ENCODE results near the gene HNRNPH3.

Gene HNRNPH3

DNA sequence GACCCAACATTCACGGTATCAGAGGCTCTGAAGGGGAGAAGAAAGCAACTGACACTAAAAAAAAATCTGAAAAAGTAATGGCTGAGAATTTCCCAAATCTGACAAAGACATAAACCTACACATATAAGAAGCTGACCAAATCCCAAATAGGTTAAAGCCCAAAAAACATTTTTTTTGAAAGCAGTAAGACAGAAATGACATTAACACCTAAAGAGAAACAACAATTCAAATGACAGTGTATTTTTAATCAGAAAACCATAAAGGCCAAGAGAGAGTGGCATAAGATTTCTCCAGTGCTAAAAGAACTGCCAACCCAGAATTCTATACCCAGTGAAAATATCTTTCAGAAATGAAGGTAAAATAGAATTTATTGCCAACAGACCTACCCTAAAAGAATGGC lies 39.7 kb downstream of the HNRNPH3 start:
- in situ Hi-C loops (cut with MboI; ENCODE audit: low sequenced_read_pairs), result no loop called here

DNA sequence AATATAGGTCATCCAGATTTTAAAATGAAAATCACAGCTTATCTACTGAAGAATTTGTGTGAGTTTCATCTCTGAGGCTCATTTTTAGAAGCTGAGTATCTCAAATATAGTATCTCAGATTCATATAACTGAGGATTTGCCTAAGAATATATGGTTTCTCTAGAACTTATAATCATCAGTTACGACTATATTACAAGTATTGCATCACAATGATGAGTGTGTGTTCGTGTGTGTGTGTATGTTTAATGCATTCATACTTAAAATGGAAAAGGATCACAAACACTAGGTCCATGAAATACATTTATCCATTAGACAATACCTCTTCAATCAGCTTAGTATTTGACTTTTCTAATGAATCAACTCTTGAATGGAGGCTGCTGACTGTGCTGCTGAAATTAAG lies 53.9 kb downstream of the HNRNPH3 start:
- in situ Hi-C loops (cut with MboI; ENCODE audit: low sequenced_read_pairs), result no loop called here

Data from HL-60/S4 treated with retinoic acid at 250 ng/mL for 4 days and 3 days (cell line).